ENCODE measurements around the gene ARMC6. TPM values are rescaled to one million over a fixed set of nuclear protein-coding genes. Genes with fewer than 3 reads are reported as not detected.

Gene ARMC6
- total and polyA plus RNA-seq, 2 of the 13 experiments (the other 11 are each of a cell fraction or from before 2014, with no cell fraction given) = 16.2 to 36.8 TPM

DNA sequence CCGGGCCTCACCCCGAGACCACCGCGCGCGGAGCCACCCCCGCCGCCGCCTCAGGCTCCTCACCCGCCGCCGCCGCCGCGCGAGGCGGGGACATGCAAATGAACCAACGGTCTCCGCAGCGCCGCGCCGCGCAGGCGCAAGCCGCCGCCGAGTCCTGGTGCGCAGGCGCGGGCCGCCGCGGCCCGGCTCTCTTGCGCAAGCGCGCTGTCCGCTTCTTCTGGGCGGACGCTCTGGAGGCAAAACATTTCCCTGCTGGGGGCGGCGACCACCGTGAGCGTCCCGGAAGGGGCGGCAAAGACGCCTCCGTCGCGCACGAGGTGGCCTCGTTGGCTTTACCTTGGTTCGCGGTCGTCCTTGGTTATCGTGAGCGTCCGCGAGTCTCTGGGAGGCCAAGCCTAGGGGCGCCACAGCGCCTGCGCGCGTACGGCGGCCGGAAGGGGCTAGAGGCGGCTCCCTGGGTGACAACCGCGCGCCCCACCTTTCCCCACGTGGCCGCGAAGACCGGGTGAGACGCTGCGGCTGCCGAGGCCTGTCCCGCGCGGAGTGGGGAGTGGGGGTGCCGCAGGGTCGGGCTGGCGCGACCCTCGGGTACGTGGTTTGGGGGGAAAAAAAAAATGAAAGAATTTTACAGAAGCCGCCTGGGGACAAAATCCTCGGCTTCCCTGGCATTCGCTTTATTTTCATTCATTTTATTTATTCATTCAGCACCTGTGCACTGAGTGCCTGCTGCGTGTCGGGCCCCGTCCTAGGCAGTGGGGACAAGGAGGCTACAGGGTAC, at the start of gene ARMC6, which contains the start of gene SUGP2 (continued):
- TF ChIP-seq MTA3 (CRISPR knock-in tag; IDR thresholded peaks at IDR 0.05) (no peak), AGO2 (optimal IDR thresholded peaks at IDR 0.05; ENCODE audit: low read depth, low read length) (peak; percentile 36), ZNF3 (CRISPR knock-in tag; IDR thresholded peaks at IDR 0.05) (no peak), CEBPZ (IDR thresholded peaks at IDR 0.05; ENCODE audit: low read length) (no peak), TAF1 (CRISPR knock-in tag; IDR thresholded peaks at IDR 0.05) (peak; percentile 71), PHF20 (CRISPR knock-in tag; IDR thresholded peaks at IDR 0.05) (peak; percentile 80), FOXO1 (CRISPR knock-in tag; IDR thresholded peaks at IDR 0.05) (peak; percentile 61; the same call in 1 of the 2 replicates), ZNF792 (CRISPR knock-in tag; IDR thresholded peaks at IDR 0.05) (peak; percentile 96), ZNF225 (CRISPR knock-in tag; IDR thresholded peaks at IDR 0.05) (peak; percentile 93), FOXP1 (IDR thresholded peaks at IDR 0.05) (no peak), FOXP1 (CRISPR knock-in tag; IDR thresholded peaks at IDR 0.05) (no peak), RXRB (CRISPR knock-in tag; IDR thresholded peaks at IDR 0.05; ENCODE audit: borderline replicate concordance) (peak; percentile 52; the same call in 1 of the 2 replicates), ZBTB34 (CRISPR knock-in tag; IDR thresholded peaks at IDR 0.05) (no peak; the same call in 1 of the 2 replicates), HCFC1 (IDR thresholded peaks at IDR 0.05; ENCODE audit: low read depth, low read length) (peak; percentile 20; the same call in 1 of the 2 replicates), ZBTB21 (CRISPR knock-in tag; IDR thresholded peaks at IDR 0.05) (no peak), ZNF354B (CRISPR knock-in tag; IDR thresholded peaks at IDR 0.05) (no peak), TMF1 (CRISPR knock-in tag; IDR thresholded peaks at IDR 0.05; ENCODE audit: low read depth) (no peak)
- TF ChIP-seq, protein P1, sequence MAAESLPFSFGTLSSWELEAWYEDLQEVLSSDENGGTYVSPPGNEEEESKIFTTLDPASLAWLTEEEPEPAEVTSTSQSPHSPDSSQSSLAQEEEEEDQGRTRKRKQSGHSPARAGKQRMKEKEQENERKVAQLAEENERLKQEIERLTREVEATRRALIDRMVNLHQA (CRISPR knock-in tag; IDR thresholded peaks at IDR 0.05) = no peak
- TF ChIP-seq, protein P2, sequence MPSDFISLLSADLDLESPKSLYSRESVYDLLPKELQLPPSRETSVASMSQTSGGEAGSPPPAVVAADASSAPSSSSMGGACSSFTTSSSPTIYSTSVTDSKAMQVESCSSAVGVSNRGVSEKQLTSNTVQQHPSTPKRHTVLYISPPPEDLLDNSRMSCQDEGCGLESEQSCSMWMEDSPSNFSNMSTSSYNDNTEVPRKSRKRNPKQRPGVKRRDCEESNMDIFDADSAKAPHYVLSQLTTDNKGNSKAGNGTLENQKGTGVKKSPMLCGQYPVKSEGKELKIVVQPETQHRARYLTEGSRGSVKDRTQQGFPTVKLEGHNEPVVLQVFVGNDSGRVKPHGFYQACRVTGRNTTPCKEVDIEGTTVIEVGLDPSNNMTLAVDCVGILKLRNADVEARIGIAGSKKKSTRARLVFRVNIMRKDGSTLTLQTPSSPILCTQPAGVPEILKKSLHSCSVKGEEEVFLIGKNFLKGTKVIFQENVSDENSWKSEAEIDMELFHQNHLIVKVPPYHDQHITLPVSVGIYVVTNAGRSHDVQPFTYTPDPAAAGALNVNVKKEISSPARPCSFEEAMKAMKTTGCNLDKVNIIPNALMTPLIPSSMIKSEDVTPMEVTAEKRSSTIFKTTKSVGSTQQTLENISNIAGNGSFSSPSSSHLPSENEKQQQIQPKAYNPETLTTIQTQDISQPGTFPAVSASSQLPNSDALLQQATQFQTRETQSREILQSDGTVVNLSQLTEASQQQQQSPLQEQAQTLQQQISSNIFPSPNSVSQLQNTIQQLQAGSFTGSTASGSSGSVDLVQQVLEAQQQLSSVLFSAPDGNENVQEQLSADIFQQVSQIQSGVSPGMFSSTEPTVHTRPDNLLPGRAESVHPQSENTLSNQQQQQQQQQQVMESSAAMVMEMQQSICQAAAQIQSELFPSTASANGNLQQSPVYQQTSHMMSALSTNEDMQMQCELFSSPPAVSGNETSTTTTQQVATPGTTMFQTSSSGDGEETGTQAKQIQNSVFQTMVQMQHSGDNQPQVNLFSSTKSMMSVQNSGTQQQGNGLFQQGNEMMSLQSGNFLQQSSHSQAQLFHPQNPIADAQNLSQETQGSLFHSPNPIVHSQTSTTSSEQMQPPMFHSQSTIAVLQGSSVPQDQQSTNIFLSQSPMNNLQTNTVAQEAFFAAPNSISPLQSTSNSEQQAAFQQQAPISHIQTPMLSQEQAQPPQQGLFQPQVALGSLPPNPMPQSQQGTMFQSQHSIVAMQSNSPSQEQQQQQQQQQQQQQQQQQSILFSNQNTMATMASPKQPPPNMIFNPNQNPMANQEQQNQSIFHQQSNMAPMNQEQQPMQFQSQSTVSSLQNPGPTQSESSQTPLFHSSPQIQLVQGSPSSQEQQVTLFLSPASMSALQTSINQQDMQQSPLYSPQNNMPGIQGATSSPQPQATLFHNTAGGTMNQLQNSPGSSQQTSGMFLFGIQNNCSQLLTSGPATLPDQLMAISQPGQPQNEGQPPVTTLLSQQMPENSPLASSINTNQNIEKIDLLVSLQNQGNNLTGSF (CRISPR knock-in tag; IDR thresholded peaks at IDR 0.05) = peak; percentile 97
- TF ChIP-seq, protein P3, sequence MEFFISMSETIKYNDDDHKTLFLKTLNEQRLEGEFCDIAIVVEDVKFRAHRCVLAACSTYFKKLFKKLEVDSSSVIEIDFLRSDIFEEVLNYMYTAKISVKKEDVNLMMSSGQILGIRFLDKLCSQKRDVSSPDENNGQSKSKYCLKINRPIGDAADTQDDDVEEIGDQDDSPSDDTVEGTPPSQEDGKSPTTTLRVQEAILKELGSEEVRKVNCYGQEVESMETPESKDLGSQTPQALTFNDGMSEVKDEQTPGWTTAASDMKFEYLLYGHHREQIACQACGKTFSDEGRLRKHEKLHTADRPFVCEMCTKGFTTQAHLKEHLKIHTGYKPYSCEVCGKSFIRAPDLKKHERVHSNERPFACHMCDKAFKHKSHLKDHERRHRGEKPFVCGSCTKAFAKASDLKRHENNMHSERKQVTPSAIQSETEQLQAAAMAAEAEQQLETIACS (CRISPR knock-in tag; IDR thresholded peaks at IDR 0.05) = peak; percentile 44; the same call in 1 of the 2 replicates

All from HepG2 (cell line).